Skeletal muscle tissue (tissue), 4 donors: Measurements from ENCODE around the gene SIGLEC14. TPM values are rescaled to one million over a fixed set of nuclear protein-coding genes. Genes with fewer than 3 reads are reported as not detected.
"Not testable (repeated sequence)": the region's sequence is repeated elsewhere in the genome, so short reads cannot be mapped to it uniquely, and the experiment has no call there.

ENCODE experiments used
- H3K27ac ChIP-seq: one replicate; pipeline ENCODE4 v1.7.0; 2013; ENCODE audit warnings: mild to moderate bottlenecking, low read depth, low read length, inconsistent platforms
- H3K27me3 ChIP-seq, 3 donors: one replicate each; pipeline ENCODE4 v1.7.0; 2013; ENCODE audit warnings: low read length in 3 of 3; ENCODE audit not compliant: control insufficient read depth in 3 of 3, insufficient read depth in 3 of 3
- H3K36me3 ChIP-seq, 3 donors: one replicate each; pipeline ENCODE4 v1.7.0; 2013; ENCODE audit warnings: low read length in 3 of 3; ENCODE audit not compliant: control insufficient read depth in 3 of 3, insufficient read depth in 3 of 3
- H3K4me1 ChIP-seq, 3 donors: one replicate each; pipeline ENCODE4 v1.7.0; 2013; ENCODE audit warnings: low read length in 3 of 3, mild to moderate bottlenecking in 3 of 3; ENCODE audit not compliant: control insufficient read depth in 3 of 3, insufficient read depth in 3 of 3
- H3K4me3 ChIP-seq, 3 donors: one replicate each; pipeline ENCODE4 v1.7.0; 2013; ENCODE audit warnings: low read length in 3 of 3
- H3K9ac ChIP-seq, 3 donors: one replicate each; pipeline ENCODE4 v1.7.0; 2013; ENCODE audit warnings: low read length in 3 of 3, mild to moderate bottlenecking in 3 of 3, moderate library complexity in 2 of 3, low read depth in 1 of 3
- H3K9me3 ChIP-seq, 3 donors: one replicate each; pipeline ENCODE4 v1.7.0; 2013; ENCODE audit warnings: low read length in 3 of 3; ENCODE audit not compliant: control insufficient read depth in 3 of 3
- total RNA-seq: library from RNA; depleted of rRNA; stranded (reverse); fragments of >200 nt; gene quantifications from one replicate; pipeline ENCODE4 v1.2.3, GENCODE V29; 2014
- donor health status: Osteomylitis.

The SIGLEC14 gene
- total RNA-seq = not detected

GRCh38 chr19:51646730-51647129, at the start of gene SIGLEC14:
Gene SIGLEC14 (minus strand): TSS chr19:51646825. CDS start chr19:51646759, 66 bp downstream.
- H3K9ac ChIP-seq, H3K4me1 ChIP-seq, H3K36me3 ChIP-seq, H3K27ac ChIP-seq, H3K4me3 ChIP-seq, H3K27me3 ChIP-seq, H3K9me3 ChIP-seq: not testable (repeated sequence)

DNA sequence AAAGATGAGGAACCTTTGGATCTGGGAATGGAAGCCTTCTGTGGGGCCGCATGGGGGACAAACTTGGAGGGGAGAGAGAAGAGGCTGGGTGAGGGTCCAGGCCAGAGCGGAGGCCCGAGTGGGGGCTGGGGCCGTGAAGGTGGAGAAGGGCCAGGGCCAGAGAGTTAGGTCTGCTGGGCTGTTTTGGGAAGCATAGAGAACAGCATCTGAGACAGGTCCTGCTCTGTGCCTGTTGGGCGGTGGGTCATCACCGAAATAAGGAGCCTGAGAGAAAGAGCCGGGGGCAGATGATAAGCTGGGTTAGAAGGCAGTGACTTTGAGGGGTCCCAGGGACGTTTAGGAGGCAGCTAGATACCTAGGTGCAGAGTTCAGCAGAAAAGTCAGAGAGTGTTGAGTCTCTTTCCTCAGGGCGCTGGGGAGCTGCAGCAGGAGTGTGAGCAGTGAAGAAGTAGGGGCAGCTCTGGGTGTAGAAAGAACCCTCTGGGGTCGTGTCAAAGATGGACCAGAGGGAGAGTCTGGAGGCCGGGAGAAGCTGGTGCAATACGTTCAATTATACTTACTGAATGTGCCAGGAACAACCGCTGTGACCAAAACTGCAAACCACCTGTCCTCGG, 49.2 kb upstream of the SIGLEC14 start:
- H3K9ac ChIP-seq = no peak overlapping the region
- no peak overlapping the region for H3K4me3 ChIP-seq
- H3K27me3 ChIP-seq = no peaks in the 10 kb centered on the region
- H3K36me3 ChIP-seq = peaks cover 9 to 20% (median 11%) of the 10 kb centered on the region in 3 donors
- peaks cover 0 to 4% (median 0%) of the 10 kb centered on the region in 3 donors for H3K9me3 ChIP-seq
- H3K27ac ChIP-seq = no peak overlapping the region
- H3K4me1 ChIP-seq = peaks cover 0 to 10% (median 9%) of the 10 kb centered on the region in 3 donors

DNA sequence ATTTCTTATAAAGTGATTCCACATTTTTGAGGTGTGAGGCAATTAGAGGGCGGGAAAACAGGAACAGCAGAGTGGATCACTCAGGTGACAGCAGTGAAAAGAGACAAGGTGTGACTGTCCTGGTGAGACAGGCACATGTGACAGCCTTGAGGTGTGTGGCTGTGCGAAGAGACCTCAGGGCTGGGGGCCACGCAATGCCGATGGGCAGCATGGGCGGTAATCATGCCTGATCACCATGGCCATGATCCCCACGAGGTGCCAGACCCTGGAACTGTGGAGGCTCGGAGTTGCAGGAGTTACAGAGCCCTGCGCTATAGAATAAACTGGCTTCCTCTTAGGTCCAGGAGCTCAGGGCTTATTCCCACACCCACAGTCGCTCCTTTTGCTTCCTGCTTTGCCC, 48.5 kb upstream of the SIGLEC14 start:
- H3K27ac ChIP-seq = no peak overlapping the region
- H3K36me3 ChIP-seq = peaks cover 9 to 20% (median 11%) of the 10 kb centered on the region in 3 donors
- H3K9me3 ChIP-seq = peaks cover 0 to 4% (median 0%) of the 10 kb centered on the region in 3 donors
- H3K4me3 ChIP-seq = no peak overlapping the region
- H3K9ac ChIP-seq = no peak overlapping the region
- peaks cover 0 to 10% (median 9%) of the 10 kb centered on the region in 3 donors for H3K4me1 ChIP-seq
- H3K27me3 ChIP-seq = peaks cover 0 to 3% (median 0%) of the 10 kb centered on the region in 3 donors

DNA sequence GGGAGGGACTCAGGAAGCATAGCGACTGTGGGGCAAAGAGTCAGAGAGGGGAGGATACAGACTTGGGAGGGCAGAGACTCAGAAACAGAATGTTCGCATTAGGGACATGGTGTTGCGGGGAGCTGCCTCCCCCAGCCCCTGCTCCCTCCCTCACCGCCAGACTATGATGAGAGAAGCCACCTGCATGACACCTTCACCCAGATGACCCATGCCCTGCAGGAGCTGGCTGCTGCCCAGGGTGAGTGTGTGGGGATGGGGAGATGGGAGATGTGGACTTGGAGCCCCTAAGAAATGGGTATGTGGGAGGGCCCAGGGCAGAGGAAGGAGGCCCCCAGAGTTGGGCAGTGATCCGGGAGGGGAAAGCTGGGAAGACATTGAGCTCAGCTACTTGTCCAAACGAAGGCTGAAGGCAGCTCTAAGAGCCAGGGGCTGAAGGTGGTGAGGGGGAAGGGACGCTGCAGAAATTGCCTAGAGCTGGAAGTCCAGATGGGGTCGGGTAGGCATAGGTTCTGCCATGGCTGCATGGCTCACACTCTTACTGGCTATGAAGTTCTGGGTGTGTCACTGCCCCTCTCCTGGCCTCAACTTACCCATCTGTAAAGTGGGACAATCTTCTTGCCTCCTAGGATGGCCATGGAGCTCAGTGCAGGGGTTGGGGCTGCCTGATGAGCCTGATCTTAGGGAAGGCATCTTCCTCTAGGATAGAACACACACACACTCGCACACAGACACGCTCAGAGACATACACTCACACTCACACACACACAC, 47.9 kb upstream of the SIGLEC14 start:
- peaks cover 0 to 4% (median 0%) of the 10 kb centered on the region in 3 donors for H3K9me3 ChIP-seq
- no peak overlapping the region for H3K4me3 ChIP-seq
- no peak overlapping the region for H3K9ac ChIP-seq
- H3K4me1 ChIP-seq = peaks cover 0 to 10% (median 9%) of the 10 kb centered on the region in 3 donors
- H3K27ac ChIP-seq = no peak overlapping the region
- peaks cover 9 to 20% (median 11%) of the 10 kb centered on the region in 3 donors for H3K36me3 ChIP-seq
- peaks cover 0 to 3% (median 0%) of the 10 kb centered on the region in 3 donors for H3K27me3 ChIP-seq

GRCh38 chr19:51693819-51694218, 47.2 kb upstream of the SIGLEC14 start:
- H3K9me3 ChIP-seq = no peaks in the 10 kb centered on the region
- peaks cover 0 to 10% (median 9%) of the 10 kb centered on the region in 3 donors for H3K4me1 ChIP-seq
- peaks cover 0 to 3% (median 0%) of the 10 kb centered on the region in 3 donors for H3K27me3 ChIP-seq
- no peak overlapping the region for H3K27ac ChIP-seq
- no peak overlapping the region for H3K4me3 ChIP-seq
- no peak overlapping the region for H3K9ac ChIP-seq
- H3K36me3 ChIP-seq = peaks cover 6 to 20% (median 10%) of the 10 kb centered on the region in 3 donors

- Histone ChIP-seq H3K4me3 (no peak within 1 kb of the TSS), H3K27me3 (peaks cover 0 to 3% (median 3%) of the 10 kb centered on the region in 3 donors), H3K9me3 (no peaks in the 10 kb centered on the region), H3K36me3 (peaks cover 4 to 20% (median 6%) of the 10 kb centered on the region in 3 donors), H3K4me1 (peaks cover under 1 to 13% (median 9%) of the 10 kb centered on the region in 3 donors), H3K27ac (peak within 1 kb of the TSS; percentile 5), H3K9ac (no peak within 1 kb of the TSS)
These were observed 46.6 kb upstream of the SIGLEC14 start, which contains the start of gene SPACA6 for GRCh38 chr19:51693260-51693659. Gene SPACA6 (plus strand): TSS chr19:51693330. CDS start chr19:51693527, 197 bp downstream.

DNA sequence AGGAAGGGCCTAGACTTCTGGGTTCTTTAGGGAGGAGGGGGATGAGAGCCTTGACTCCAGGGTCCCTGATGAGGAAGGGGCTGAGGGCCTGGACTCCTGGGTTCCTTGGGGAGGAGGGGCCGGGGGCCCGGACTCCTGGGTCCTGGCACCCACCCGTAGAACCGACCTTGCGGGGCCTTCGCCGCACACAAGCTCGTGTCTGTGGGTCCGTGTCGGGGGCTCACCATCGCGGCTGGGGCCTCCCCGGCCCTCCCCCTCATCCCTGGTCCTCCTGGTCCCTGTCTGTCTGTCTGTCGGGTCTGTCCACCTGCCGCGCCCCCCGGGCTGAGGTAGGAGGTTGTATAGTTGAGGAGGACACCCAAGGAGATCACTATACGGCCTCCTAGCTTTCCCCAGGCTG, 45.8 kb upstream of the SIGLEC14 start:
- no peak overlapping the region for H3K4me3 ChIP-seq
- H3K27me3 ChIP-seq = peaks cover 3 to 11% (median 8%) of the 10 kb centered on the region in 3 donors
- H3K9ac ChIP-seq = no peak overlapping the region
- peaks cover 8 to 21% (median 16%) of the 10 kb centered on the region in 3 donors for H3K4me1 ChIP-seq
- no peak overlapping the region for H3K27ac ChIP-seq
- peaks cover 3 to 15% (median 6%) of the 10 kb centered on the region in 3 donors for H3K36me3 ChIP-seq
- H3K9me3 ChIP-seq = no peaks in the 10 kb centered on the region

DNA sequence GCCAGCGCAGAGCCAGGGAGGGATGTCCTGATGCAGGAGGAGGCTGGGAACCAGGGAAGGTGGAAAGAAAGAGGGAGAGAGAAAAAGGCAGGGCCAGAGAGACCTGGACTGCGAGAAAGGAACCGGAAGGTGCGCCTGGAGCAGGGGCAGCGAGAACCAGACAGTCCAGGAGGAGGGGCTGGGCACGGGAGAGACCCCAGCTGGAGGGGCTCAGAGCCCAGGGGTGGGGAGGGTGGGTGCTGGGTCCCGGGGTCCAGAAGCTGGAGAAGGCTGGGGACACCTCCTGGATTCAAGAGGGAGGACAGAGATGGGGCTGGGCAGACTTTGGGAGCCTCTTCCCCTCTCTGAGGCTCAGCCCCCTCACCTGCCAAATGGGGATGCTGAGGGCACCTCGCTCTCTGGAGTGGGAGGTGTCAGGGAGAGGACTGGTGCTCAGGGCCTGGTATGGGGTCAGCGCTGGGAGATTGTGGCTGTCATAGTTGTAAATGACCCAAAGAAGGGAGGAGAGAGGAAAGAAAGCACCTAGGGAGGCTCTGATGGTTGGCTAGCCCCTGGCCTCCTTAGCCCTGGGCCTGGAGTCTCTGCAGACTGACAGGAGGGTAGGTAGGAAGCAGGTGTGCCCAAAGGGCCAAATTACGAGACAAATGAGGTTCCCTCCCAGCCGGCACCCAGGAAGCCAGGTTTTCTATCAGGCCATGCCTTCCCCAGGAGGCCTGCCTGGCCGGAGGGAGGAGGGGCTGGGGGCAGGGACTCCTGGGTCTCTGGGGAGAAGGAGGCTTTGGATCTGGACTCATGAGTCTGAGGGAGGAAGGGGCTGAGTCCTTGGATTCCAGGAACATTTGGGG, 45.2 kb upstream of the SIGLEC14 start:
- Histone ChIP-seq H3K9me3 (no peaks in the 10 kb centered on the region), H3K4me1 (peaks cover 8 to 23% (median 17%) of the 10 kb centered on the region in 3 donors), H3K4me3 (peak overlapping the region; percentile 60 to 75 (median 62)), H3K9ac (peak overlapping the region in 2 of 3 donors; percentile 34 to 51), H3K27me3 (peaks cover 3 to 11% (median 8%) of the 10 kb centered on the region in 3 donors), H3K36me3 (peaks cover 3 to 15% (median 6%) of the 10 kb centered on the region in 3 donors), H3K27ac (peak overlapping the region; percentile 85)

DNA sequence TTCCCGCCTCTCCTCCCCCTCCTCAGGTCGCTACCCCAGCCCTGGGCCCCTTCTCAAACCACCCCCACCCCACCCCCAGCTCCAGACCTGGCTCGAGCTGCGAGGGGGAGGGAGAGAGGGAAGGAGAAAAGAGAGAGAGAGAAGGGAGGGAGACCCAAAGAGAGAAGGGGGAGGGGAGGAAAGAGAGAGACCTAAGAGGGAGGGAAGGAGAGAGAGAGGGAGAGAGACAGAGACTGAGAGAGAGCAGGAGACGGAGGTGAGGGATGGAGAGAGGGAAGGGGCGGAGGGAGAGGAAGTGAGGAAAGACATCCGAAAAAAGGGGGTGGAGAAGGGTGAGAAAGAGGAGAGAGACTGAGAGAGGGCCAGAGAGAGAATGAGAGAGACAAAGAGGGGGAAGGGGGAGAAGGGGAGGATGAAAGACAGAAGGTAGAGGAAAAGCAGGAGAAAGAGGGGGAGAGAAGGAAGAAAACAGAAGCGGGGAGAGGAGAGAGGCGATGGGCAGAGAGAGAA, 44.5 kb upstream of the SIGLEC14 start:
- peak overlapping the region; percentile 60 to 75 (median 62) for H3K4me3 ChIP-seq
- H3K9me3 ChIP-seq = no peaks in the 10 kb centered on the region
- H3K27me3 ChIP-seq = peaks cover 3 to 11% (median 8%) of the 10 kb centered on the region in 3 donors
- peak overlapping the region in 2 of 3 donors; percentile 34 to 51 for H3K9ac ChIP-seq
- peak overlapping the region; percentile 85 for H3K27ac ChIP-seq
- H3K4me1 ChIP-seq = peaks cover 8 to 23% (median 17%) of the 10 kb centered on the region in 3 donors
- H3K36me3 ChIP-seq = peaks cover 3 to 11% (median 6%) of the 10 kb centered on the region in 3 donors
